ENCODE data around the gene FAR2. TPM values are rescaled to one million over a fixed set of nuclear protein-coding genes. Genes with fewer than 3 reads are reported as not detected.

Gene FAR2
- total RNA-seq, 1 experiment from 2014 or later = 22.1 TPM

DNA sequence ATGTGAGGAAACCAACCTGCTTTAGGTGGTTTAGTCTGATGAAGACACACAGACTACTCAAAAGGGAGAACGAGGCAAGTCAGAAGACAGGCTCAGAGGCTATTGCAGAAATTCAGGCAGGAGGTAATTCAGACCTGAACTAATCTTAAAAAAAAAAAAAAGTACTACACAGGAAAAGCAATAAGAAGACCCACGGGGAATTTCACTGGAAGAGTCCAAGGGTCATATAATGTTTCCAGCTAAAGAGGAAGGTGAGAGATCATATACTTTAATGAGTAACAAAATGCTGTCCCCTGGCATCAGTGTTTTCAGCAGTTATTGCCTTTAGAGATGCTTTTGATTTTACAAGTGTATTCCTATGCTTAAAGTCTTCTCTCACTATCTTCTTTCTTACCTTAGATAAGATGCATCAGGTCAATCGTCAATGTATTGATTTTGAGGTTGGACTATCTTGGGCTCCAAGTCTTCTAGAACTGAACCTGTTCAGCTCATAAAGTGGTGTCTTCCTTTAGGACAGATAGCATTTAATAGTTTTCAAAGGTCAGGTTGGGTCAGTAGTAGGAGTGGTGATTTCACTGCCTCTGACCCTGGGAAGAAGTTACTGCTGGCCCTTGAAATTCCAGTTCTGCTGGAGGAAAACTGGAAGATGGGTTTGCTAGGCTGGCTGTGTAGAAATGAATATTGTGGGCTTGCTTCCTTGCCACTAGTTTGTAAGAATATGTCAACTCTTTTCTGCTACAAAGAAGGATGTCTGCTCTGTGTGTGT, 60.0 kb downstream of the FAR2 start:
- no peak overlapping the region for H3K23ac ChIP-seq (ENCODE audit: insufficient read length, low read depth, low read length)
- H3K18ac ChIP-seq (ENCODE audit: insufficient read length, low read depth, low read length) = no peak overlapping the region
- no peaks in the 10 kb centered on the region; a peak in 1 of 7 replicates for H3K36me3 Mint-ChIP-seq (ENCODE audit: insufficient read depth in 1 of 3, low read depth in 3 of 3)
- no peak overlapping the region for H2AK5ac ChIP-seq (ENCODE audit: insufficient read length, low read length)
- no peak overlapping the region for H3K27ac ChIP-seq (ENCODE audit: insufficient read length, low read depth, low read length)
- H2AFZ ChIP-seq (ENCODE audit: low read length) = no peak overlapping the region
- no CpG with 5 or more reads among the region's 3 CpGs for WGBS (ENCODE audit: extremely low coverage, insufficient read length, low lambda C conversion rate)
- H3K27me3 Mint-ChIP-seq (ENCODE audit: low read depth) = no peaks in the 10 kb centered on the region
- H3K23me2 ChIP-seq (ENCODE audit: insufficient read length, low read depth, low read length, poor library complexity, severe bottlenecking) = no peaks in the 10 kb centered on the region
- no peak overlapping the region for H2BK120ac ChIP-seq (ENCODE audit: low read depth, low read length, poor library complexity, severe bottlenecking)
- H3K9me3 ChIP-seq (ENCODE audit: control insufficient read depth, low read depth, low read length) = no peaks in the 10 kb centered on the region
- no peak overlapping the region for H2BK20ac ChIP-seq (ENCODE audit: low read depth, low read length, poor library complexity, severe bottlenecking)
- no peaks in the 10 kb centered on the region for H3K27me3 ChIP-seq (ENCODE audit: insufficient read depth, low read length)
- no peak overlapping the region for H3K4ac ChIP-seq (ENCODE audit: low read depth, low read length)
- H4K5ac ChIP-seq (ENCODE audit: insufficient read length, low read depth, low read length) = no peak overlapping the region
- no peak for DNase-seq
- H3K27ac Mint-ChIP-seq = no peak overlapping the region; a peak in 1 of 7 replicates
- H3K4me3 Mint-ChIP-seq = no peak overlapping the region
- H4K91ac ChIP-seq (ENCODE audit: insufficient read length, low read depth, low read length) = no peak overlapping the region
- H2BK5ac ChIP-seq (ENCODE audit: insufficient read length, low read length) = no peak overlapping the region
- H2BK12ac ChIP-seq (ENCODE audit: insufficient read length, low read depth, low read length) = no peak overlapping the region
- H3K4me1 Mint-ChIP-seq = peaks cover 3 to 12% of the 10 kb centered on the region in 2 experiments; a peak in 3 of 4 replicates
- no peak overlapping the region for H3K9ac ChIP-seq (ENCODE audit: extremely low read depth, insufficient read length, low read length)
- H2BK15ac ChIP-seq (ENCODE audit: low read depth, low read length) = no peak overlapping the region
- H3K14ac ChIP-seq (ENCODE audit: insufficient read depth, low read length) = no peak overlapping the region
- no peak overlapping the region for H3T11ph ChIP-seq (ENCODE audit: low read length)
- H3K9me3 Mint-ChIP-seq = no peaks in the 10 kb centered on the region
- H4K8ac ChIP-seq (replicated peaks; ENCODE audit: insufficient read length, low read depth, low read length) = no peak overlapping the region
- H3K4me1 ChIP-seq (ENCODE audit: insufficient read depth, low read length) = peaks cover 6% of the 10 kb centered on the region
- H3K4me2 ChIP-seq (ENCODE audit: insufficient read depth, insufficient read length, low read length) = no peak overlapping the region
- H3K79me2 ChIP-seq (ENCODE audit: insufficient read depth, low read length) = no peaks in the 10 kb centered on the region
- H3K79me1 ChIP-seq (ENCODE audit: insufficient read depth, low read depth, low read length, poor library complexity, severe bottlenecking) = no peaks in the 10 kb centered on the region
- no peaks in the 10 kb centered on the region for H4K20me1 ChIP-seq (ENCODE audit: control insufficient read depth, insufficient read depth, insufficient read length)
- H3K56ac ChIP-seq (ENCODE audit: insufficient read length, low read depth, low read length) = no peak overlapping the region
- TF ChIP-seq, protein P1, sequence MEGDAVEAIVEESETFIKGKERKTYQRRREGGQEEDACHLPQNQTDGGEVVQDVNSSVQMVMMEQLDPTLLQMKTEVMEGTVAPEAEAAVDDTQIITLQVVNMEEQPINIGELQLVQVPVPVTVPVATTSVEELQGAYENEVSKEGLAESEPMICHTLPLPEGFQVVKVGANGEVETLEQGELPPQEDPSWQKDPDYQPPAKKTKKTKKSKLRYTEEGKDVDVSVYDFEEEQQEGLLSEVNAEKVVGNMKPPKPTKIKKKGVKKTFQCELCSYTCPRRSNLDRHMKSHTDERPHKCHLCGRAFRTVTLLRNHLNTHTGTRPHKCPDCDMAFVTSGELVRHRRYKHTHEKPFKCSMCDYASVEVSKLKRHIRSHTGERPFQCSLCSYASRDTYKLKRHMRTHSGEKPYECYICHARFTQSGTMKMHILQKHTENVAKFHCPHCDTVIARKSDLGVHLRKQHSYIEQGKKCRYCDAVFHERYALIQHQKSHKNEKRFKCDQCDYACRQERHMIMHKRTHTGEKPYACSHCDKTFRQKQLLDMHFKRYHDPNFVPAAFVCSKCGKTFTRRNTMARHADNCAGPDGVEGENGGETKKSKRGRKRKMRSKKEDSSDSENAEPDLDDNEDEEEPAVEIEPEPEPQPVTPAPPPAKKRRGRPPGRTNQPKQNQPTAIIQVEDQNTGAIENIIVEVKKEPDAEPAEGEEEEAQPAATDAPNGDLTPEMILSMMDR (conservative IDR thresholded peaks at IDR 0.05) = no peak
